DOHH2 (cell line): Measurements from ENCODE around the gene NAP1L2.

Source experiments
- H3F3A ChIP-seq: fragments of 200-600 bp; sonication (generic), shearing (Covaris generic); 2 replicates; pipeline ENCODE4 v1.6.0; 2016; ENCODE audit warnings: antibody characterized with exemption, mild to moderate bottlenecking; ENCODE audit not compliant: control insufficient read depth, insufficient read depth
- H3K27ac ChIP-seq: fragments of 200-600 bp; sonication (generic); 2 replicates; pipeline ENCODE4 v1.5.1; 2014; ENCODE audit warnings: low read depth, mild to moderate bottlenecking, low read length, moderate library complexity
- H3K27me3 ChIP-seq: fragments of 200-600 bp; sonication (generic); 2 replicates; pipeline ENCODE4 v1.6.1; 2014; ENCODE audit warnings: mild to moderate bottlenecking, low read length, mixed read lengths; ENCODE audit not compliant: control insufficient read depth
- H3K36me3 ChIP-seq: fragments of 200-600 bp; sonication (generic); 2 replicates; pipeline ENCODE4 v1.6.1; 2014; ENCODE audit warnings: mild to moderate bottlenecking, low read length, moderate library complexity, mixed read lengths; ENCODE audit not compliant: control insufficient read depth
- H3K4me1 ChIP-seq: fragments of 200-600 bp; sonication (generic); 2 replicates; pipeline ENCODE4 v1.6.1; 2014; ENCODE audit warnings: mild to moderate bottlenecking, low read length, mixed read lengths; ENCODE audit not compliant: control insufficient read depth
- H3K4me2 ChIP-seq: fragments of 200-600 bp; sonication (generic); 2 replicates; pipeline ENCODE4 v1.6.0; 2014; ENCODE audit warnings: mild to moderate bottlenecking, low read length, moderate library complexity
- H3K4me3 ChIP-seq: fragments of 200-600 bp; sonication (generic); 2 replicates; pipeline ENCODE4 v1.5.1; 2014; ENCODE audit warnings: mild to moderate bottlenecking, low read length, mixed read lengths
- H3K79me2 ChIP-seq: fragments of 200-600 bp; sonication (generic); 2 replicates; pipeline ENCODE4 v1.6.1; 2014; ENCODE audit warnings: mild to moderate bottlenecking, low read length, mixed read lengths; ENCODE audit not compliant: control insufficient read depth
- H3K9me2 ChIP-seq: fragments of 200-600 bp; sonication (generic); replicated peaks from 2 replicates; pipeline ENCODE4 v1.6.1; 2014; ENCODE audit warnings: mild to moderate bottlenecking, low read length, mixed read lengths; ENCODE audit not compliant: control insufficient read depth
- H3K9me3 ChIP-seq: fragments of 200-600 bp; sonication (generic); 2 replicates; pipeline ENCODE4 v1.6.1; 2014; ENCODE audit warnings: antibody characterized with exemption, low read length, mixed read lengths; ENCODE audit not compliant: control insufficient read depth, insufficient read depth
- H4K20me1 ChIP-seq: fragments of 200-600 bp; sonication (generic); 2 replicates; pipeline ENCODE4 v1.6.0; 2014; ENCODE audit warnings: low read depth, mild to moderate bottlenecking, antibody characterized with exemption, low read length, moderate library complexity; ENCODE audit not compliant: control insufficient read depth, insufficient read depth
- EZH2phosphoT487 ChIP-seq: fragments of 200-600 bp; sonication (generic); IDR thresholded peaks from 2 replicates; pipeline ENCODE4 v1.6.1; 2017; ENCODE audit warnings: borderline replicate concordance, mild to moderate bottlenecking, antibody characterized with exemption, low read length, moderate library complexity, mixed read lengths
- TF ChIP-seq, protein P1 (sequence below): fragments of 200-600 bp; sonication (generic); IDR thresholded peaks from one replicate; pipeline ENCODE4 v1.5.1; 2014; ENCODE audit warnings: antibody characterized with exemption, mild to moderate bottlenecking, low read depth, low read length; ENCODE audit not compliant: poor library complexity, severe bottlenecking

Gene NAP1L2

GRCh38 chrX:73214426-73215094 is at the start of gene NAP1L2:
Gene NAP1L2, minus strand, starts transcription at chrX:73214851. Its CDS starts 359 bp downstream, at chrX:73214492.
- Histone ChIP-seq H3K27me3 (no peaks in the 10 kb centered on the region), H4K20me1 (no peaks in the 10 kb centered on the region), H3K4me2 (no peak within 1 kb of the TSS), H3F3A (no peaks in the 10 kb centered on the region), H3K9me3 (no peaks in the 10 kb centered on the region), H3K27ac (no peak within 1 kb of the TSS), H3K4me1 (no peaks in the 10 kb centered on the region), H3K79me2 (no peaks in the 10 kb centered on the region), H3K4me3 (no peak within 1 kb of the TSS), H3K36me3 (no peaks in the 10 kb centered on the region), H3K9me2 (no peaks in the 10 kb centered on the region)
- no peak for TF ChIP-seq EZH2phosphoT487
- TF ChIP-seq, protein P1, sequence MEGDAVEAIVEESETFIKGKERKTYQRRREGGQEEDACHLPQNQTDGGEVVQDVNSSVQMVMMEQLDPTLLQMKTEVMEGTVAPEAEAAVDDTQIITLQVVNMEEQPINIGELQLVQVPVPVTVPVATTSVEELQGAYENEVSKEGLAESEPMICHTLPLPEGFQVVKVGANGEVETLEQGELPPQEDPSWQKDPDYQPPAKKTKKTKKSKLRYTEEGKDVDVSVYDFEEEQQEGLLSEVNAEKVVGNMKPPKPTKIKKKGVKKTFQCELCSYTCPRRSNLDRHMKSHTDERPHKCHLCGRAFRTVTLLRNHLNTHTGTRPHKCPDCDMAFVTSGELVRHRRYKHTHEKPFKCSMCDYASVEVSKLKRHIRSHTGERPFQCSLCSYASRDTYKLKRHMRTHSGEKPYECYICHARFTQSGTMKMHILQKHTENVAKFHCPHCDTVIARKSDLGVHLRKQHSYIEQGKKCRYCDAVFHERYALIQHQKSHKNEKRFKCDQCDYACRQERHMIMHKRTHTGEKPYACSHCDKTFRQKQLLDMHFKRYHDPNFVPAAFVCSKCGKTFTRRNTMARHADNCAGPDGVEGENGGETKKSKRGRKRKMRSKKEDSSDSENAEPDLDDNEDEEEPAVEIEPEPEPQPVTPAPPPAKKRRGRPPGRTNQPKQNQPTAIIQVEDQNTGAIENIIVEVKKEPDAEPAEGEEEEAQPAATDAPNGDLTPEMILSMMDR: no peak

GRCh38 chrX:73262991-73263390 is 48.3 kb upstream of the NAP1L2 start:
- H3F3A ChIP-seq: no peaks in the 10 kb centered on the region
- H3K4me3 ChIP-seq: no peak overlapping the region
- H3K4me2 ChIP-seq: no peak overlapping the region
- H3K27ac ChIP-seq: no peak overlapping the region
- no peaks in the 10 kb centered on the region for H3K27me3 ChIP-seq
- no peaks in the 10 kb centered on the region for H3K79me2 ChIP-seq
- H3K9me2 ChIP-seq: no peaks in the 10 kb centered on the region
- no peaks in the 10 kb centered on the region for H3K4me1 ChIP-seq
- H4K20me1 ChIP-seq: no peaks in the 10 kb centered on the region
- H3K9me3 ChIP-seq: no peaks in the 10 kb centered on the region
- TF ChIP-seq, protein P1: no peak
- TF ChIP-seq EZH2phosphoT487: no peak
- no peaks in the 10 kb centered on the region for H3K36me3 ChIP-seq

- H3K4me3 ChIP-seq: no peak overlapping the region
- no peak overlapping the region for H3K27ac ChIP-seq
- TF ChIP-seq EZH2phosphoT487: no peak
- TF ChIP-seq, protein P1: no peak
- no peaks in the 10 kb centered on the region for H3K4me1 ChIP-seq
- no peak overlapping the region for H3K4me2 ChIP-seq
- no peaks in the 10 kb centered on the region for H3K79me2 ChIP-seq
- H3F3A ChIP-seq: no peaks in the 10 kb centered on the region
- H3K9me3 ChIP-seq: no peaks in the 10 kb centered on the region
- no peaks in the 10 kb centered on the region for H3K9me2 ChIP-seq
- H4K20me1 ChIP-seq: no peaks in the 10 kb centered on the region
- no peaks in the 10 kb centered on the region for H3K27me3 ChIP-seq
- no peaks in the 10 kb centered on the region for H3K36me3 ChIP-seq
Observed at GRCh38 chrX:73239242-73239641, 24.6 kb upstream of the NAP1L2 start.
